ENCODE measurements around the gene POLE4.

POLE4 gene

GRCh38 chr2:74939919-74940812 is 18.3 kb upstream of the POLE4 start:
- no peak overlapping the region for H3K27ac ChIP-seq

DNA sequence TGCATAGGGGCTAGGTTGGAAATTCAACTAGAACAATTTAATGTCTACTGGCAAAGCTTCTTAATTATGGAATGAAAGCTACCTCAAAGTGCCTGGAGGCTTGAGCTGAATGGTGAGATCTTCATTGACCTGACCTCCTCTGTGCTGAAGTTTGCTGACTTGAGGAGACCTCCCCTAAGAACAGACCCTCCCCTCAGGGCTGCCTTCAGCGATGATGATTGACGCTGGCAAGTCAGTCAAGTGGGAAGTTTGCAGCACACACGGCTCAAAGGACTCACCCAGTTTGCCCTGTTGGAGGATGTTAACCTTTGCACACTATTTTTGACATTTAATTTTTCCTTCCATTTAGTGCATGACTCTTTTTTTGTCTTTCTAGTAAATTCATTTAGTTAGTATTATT is 17.2 kb upstream of the POLE4 start:
- no peak overlapping the region for H3K4me2 ChIP-seq
- H3K9ac ChIP-seq: no peak overlapping the region
- H3K9me3 ChIP-seq: no peaks in the 10 kb centered on the region
- H3K27ac ChIP-seq: no peak overlapping the region
- H3K36me3 ChIP-seq: no peaks in the 10 kb centered on the region
- TF ChIP-seq Cebpa-rat (IDR thresholded peaks at IDR 0.05): no peak
- H3K4me1 ChIP-seq: no peaks in the 10 kb centered on the region
- no peak overlapping the region for H3K4me3 ChIP-seq
- no peaks in the 10 kb centered on the region for H3K27me3 ChIP-seq
- no peaks in the 10 kb centered on the region for H4K20me1 ChIP-seq

More at GRCh38 chr2:74939919-74940812, 18.3 kb upstream of the POLE4 start:
- no peak for TF ChIP-seq Cebpa-rat (IDR thresholded peaks at IDR 0.05)
- H3K9ac ChIP-seq: no peak overlapping the region
- no peaks in the 10 kb centered on the region for H3K27me3 ChIP-seq
- no peaks in the 10 kb centered on the region for H3K9me3 ChIP-seq
- H3K4me2 ChIP-seq: no peak overlapping the region
- H4K20me1 ChIP-seq: no peaks in the 10 kb centered on the region
- no peak overlapping the region for H3K4me3 ChIP-seq
- H3K4me1 ChIP-seq: no peaks in the 10 kb centered on the region
- no peaks in the 10 kb centered on the region for H3K36me3 ChIP-seq

- H4K20me1 ChIP-seq: no peaks in the 10 kb centered on the region
- H3K4me2 ChIP-seq: no peak overlapping the region
- H3K27ac ChIP-seq: no peak overlapping the region
- H3K27me3 ChIP-seq: no peaks in the 10 kb centered on the region
- H3K36me3 ChIP-seq: 0 out of 2 replicates have a peak, but pooled peaks cover under 1% of the 10 kb centered on the region
- TF ChIP-seq Cebpa-rat (IDR thresholded peaks at IDR 0.05): no peak
- no peak overlapping the region for H3K9ac ChIP-seq
- no peaks in the 10 kb centered on the region for H3K4me1 ChIP-seq
- no peaks in the 10 kb centered on the region for H3K9me3 ChIP-seq
- no peak overlapping the region for H3K4me3 ChIP-seq
Measured at GRCh38 chr2:74942263-74942662, 16.2 kb upstream of the POLE4 start.

DNA sequence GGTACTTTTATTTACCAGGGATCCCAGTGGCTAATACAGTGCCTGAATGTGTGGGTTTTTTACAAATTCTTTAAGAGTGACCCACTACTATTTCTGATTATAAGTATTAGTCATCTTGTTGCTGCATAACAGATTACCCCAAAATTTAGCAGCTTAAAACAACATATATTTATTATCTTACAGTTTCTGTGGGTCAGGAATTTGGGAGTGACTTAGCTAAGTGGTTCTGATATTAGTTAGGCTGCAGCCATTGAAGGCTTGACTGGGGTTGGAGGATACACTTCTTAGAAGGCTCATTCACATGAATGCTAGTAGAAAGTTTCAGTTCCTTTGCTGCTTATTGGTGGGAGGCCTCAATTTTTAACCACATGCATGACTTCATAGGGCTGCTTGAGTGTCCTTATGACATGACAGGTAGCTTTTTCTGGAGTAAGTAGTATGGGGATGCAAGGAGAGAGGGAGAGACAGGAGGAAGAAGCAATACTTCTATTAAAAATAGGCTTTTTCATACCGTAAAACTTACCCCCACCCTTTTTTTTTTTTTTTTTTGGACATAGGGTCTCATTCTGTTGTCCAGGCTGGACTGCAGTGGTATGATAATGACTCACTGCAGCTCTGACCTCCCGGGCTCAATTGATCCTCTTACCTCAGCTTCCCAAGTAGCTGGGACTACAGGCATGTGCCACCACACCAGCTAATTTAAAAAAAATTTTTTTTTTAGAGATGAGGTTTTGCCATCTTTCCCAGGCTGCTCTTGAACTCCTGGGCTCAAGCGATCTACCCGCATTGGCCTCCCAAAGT is 13.3 kb upstream of the POLE4 start:
- H3K27me3 ChIP-seq: no peaks in the 10 kb centered on the region
- no peaks in the 10 kb centered on the region for H3K4me1 ChIP-seq
- H3K4me2 ChIP-seq: no peak overlapping the region
- H3K27ac ChIP-seq: no peak overlapping the region
- no peaks in the 10 kb centered on the region for H4K20me1 ChIP-seq
- no peak overlapping the region for H3K9ac ChIP-seq
- no peak overlapping the region for H3K4me3 ChIP-seq
- no peak for TF ChIP-seq Cebpa-rat (IDR thresholded peaks at IDR 0.05)
- peaks cover 25% of the 10 kb centered on the region for H3K9me3 ChIP-seq
- H3K36me3 ChIP-seq: peaks cover 9% of the 10 kb centered on the region; the same call in 1 of the 2 replicates

DNA sequence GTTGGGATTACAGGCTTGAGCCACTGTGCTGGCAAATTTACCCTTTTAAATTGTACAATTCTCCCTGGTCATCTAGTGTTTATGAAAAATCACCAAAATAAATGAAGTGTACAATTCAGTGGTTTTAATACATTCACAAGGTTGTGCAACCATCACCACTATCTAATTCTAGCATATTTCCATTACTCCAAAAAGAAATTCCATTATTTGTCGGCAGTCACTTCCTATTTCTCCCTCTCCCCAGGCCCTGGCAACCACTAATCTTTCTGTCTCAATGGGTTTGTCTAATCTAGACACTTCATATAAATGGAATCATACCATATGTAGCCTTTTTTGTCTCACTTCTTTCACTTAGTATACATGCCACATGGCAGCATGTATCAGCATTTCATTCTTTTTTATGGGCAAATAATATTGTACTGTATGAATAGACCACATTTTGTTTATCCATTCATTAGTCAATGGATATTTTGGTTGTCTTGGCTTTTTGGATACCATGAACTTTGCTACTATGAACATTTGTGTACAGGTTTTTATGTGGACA is 12.6 kb upstream of the POLE4 start:
- Histone ChIP-seq H3K4me2 (no peak overlapping the region), H3K4me3 (no peak overlapping the region), H3K27me3 (no peaks in the 10 kb centered on the region), H3K9ac (no peak overlapping the region), H3K9me3 (peaks cover 32% of the 10 kb centered on the region), H3K36me3 (peaks cover 12% of the 10 kb centered on the region), H4K20me1 (no peaks in the 10 kb centered on the region), H3K27ac (no peak overlapping the region), H3K4me1 (no peaks in the 10 kb centered on the region)
- TF ChIP-seq Cebpa-rat (IDR thresholded peaks at IDR 0.05): no peak

DNA sequence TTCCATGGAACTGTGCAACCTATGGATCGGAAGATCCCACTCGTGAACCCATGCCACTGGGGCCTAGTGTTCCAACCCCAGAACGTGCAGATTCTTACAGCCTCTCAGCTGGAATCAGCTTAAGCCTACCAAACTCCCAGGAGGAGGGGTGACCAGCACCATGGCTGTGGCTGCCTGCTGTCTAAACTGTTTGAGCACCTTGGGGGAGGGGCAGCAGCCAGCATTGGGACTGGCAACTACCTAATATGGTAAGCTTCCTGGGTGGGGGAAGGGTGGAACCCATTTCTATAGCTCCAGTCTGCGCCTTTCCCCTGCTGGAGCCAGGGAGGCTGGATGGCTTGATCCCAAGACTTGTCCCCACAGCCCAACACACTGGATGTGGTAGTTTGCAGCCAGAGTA is 10.7 kb upstream of the POLE4 start:
- no peaks in the 10 kb centered on the region for H4K20me1 ChIP-seq
- H3K4me3 ChIP-seq: no peak overlapping the region
- H3K9me3 ChIP-seq: peaks cover 48% of the 10 kb centered on the region
- peaks cover 15% of the 10 kb centered on the region for H3K36me3 ChIP-seq
- H3K27me3 ChIP-seq: no peaks in the 10 kb centered on the region
- H3K4me1 ChIP-seq: no peaks in the 10 kb centered on the region
- H3K9ac ChIP-seq: no peak overlapping the region
- H3K4me2 ChIP-seq: no peak overlapping the region
- H3K27ac ChIP-seq: no peak overlapping the region
- TF ChIP-seq Cebpa-rat (IDR thresholded peaks at IDR 0.05): no peak

DNA sequence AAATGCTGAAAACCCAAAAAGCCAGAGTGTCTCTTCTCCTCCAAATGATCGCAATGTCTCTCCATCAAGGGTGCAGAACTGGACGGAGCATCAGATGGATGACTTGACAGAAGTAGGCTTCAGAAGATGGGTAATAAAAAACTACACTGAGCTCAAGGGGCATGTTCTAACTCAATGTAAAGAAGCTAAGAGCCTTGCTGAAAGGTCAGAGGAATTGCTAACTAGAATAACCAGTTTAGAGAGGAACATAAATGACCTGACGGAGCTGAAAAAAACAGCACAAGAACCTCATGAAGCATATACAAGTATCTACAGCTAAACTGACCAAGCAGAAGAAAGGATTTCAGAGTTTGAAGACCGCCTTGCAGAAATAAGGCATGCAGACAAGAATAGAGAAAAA is 9.7 kb upstream of the POLE4 start:
- Histone ChIP-seq H3K4me2 (no peak overlapping the region), H4K20me1 (no peaks in the 10 kb centered on the region), H3K27ac (no peak overlapping the region), H3K4me3 (no peak overlapping the region), H3K36me3 (peaks cover 19% of the 10 kb centered on the region), H3K9ac (no peak overlapping the region), H3K4me1 (no peaks in the 10 kb centered on the region), H3K27me3 (no peaks in the 10 kb centered on the region), H3K9me3 (peaks cover 54% of the 10 kb centered on the region)
- no peak for TF ChIP-seq Cebpa-rat (IDR thresholded peaks at IDR 0.05)

DNA sequence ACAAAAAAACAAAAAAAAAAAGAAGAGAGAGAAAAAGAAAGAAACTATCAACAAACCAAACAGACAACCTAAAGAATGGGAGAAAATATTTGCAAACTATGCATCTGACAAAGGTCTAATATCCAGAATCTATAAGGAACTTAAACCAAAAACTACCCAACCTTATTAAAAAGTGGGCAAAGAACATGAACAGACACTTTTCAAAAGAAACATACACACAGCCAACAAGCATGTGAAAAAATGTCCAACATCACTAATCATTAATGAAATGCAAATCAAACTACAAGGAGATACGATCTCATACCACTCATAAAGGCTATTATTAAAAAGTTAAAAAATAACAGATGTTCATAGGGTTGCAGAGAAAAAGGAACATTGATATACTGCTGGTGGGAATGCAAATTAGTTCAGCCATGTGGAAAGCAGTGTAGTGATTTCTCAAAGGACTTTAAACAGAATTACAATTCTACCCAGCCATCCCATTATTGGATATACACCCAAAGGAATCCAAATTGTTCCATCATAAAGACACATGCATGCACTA is 7.2 kb upstream of the POLE4 start:
- peaks cover 58% of the 10 kb centered on the region for H3K9me3 ChIP-seq
- H3K27me3 ChIP-seq: no peaks in the 10 kb centered on the region
- H3K36me3 ChIP-seq: peaks cover 19% of the 10 kb centered on the region
- no peaks in the 10 kb centered on the region for H3K4me1 ChIP-seq
- no peak overlapping the region for H3K27ac ChIP-seq
- no peak overlapping the region for H3K4me3 ChIP-seq
- TF ChIP-seq Cebpa-rat (IDR thresholded peaks at IDR 0.05): no peak
- no peak overlapping the region for H3K9ac ChIP-seq
- H4K20me1 ChIP-seq: no peaks in the 10 kb centered on the region
- no peak overlapping the region for H3K4me2 ChIP-seq

- TF ChIP-seq Cebpa-rat (IDR thresholded peaks at IDR 0.05): no peak
- H3K27me3 ChIP-seq: no peaks in the 10 kb centered on the region
- peaks cover 56% of the 10 kb centered on the region for H3K9me3 ChIP-seq
- H3K4me3 ChIP-seq: no peak overlapping the region
- no peak overlapping the region for H3K4me2 ChIP-seq
- H3K27ac ChIP-seq: no peak overlapping the region
- H3K4me1 ChIP-seq: no peaks in the 10 kb centered on the region
- H4K20me1 ChIP-seq: no peaks in the 10 kb centered on the region
- H3K9ac ChIP-seq: no peak overlapping the region
- peaks cover 16% of the 10 kb centered on the region for H3K36me3 ChIP-seq
Measured at GRCh38 chr2:74952575-74952974, 5.9 kb upstream of the POLE4 start.

All from BLaER1 (cell line).